HepG2 (cell line): ENCODE data around the gene ABCC2. TPM values are rescaled to one million over a fixed set of nuclear protein-coding genes. Genes with fewer than 3 reads are reported as not detected.

Experiments
- ATAC-seq: fragments of 200-7000 bp; cut with Tn5 transposase; 3 replicates; pipeline ENCODE4 v1.9.1; 2020; ENCODE audit warnings: mild to moderate bottlenecking, moderate library complexity
- BruUV-seq: library from RNA; stranded (reverse); fragments of 400-500 nt; replicated peaks from 2 replicates; lab custom pipeline; 2021; lab: Mats Ljungman, UMichigan
- CTCF ChIA-PET: fragments of 300-600 bp; formaldehyde crosslinking; extraction: SDS; loops from one replicate; lab custom pipeline; 2021; ENCODE audit warnings: low total read pairs, inconsistent platforms, low intra/inter-chr PET ratio; lab: Yijun Ruan, JAX
- POLR2A ChIA-PET: fragments of 350-600 bp; sonication (Branson Sonifier 250); formaldehyde crosslinking; loops from one replicate; lab custom pipeline; 2020; ENCODE audit warnings: antibody characterized with exemption, inconsistent platforms; lab: Yijun Ruan, JAX
- DNase-seq: peaks from one replicate; pipeline ENCODE4 v3.0.0-alpha.2; 2015; ENCODE audit warnings: low spot score
- FAIRE-seq: peaks from 3 replicates; lab custom pipeline; 2011; peaks lifted over from hg19 to GRCh38; lab: Jason Lieb, UNC
- H2AFZ ChIP-seq: one replicate; pipeline ENCODE4 v1.6.1; 2011; ENCODE audit warnings: low read length, inconsistent platforms
- H3K27ac ChIP-seq: fragments of 300-600 bp; 3 replicates; pipeline ENCODE4 v1.8.0; 2011; ENCODE audit warnings: mixed run types, mild to moderate bottlenecking, mixed read lengths, low read length, inconsistent platforms; ENCODE audit not compliant: insufficient read depth; ENCODE audit errors: extremely low read length
- H3K27me3 ChIP-seq, 2 experiments: fragments of 200-600 bp in 1 of 2; 2 replicates in 1 of 2; 3 replicates in 1 of 2; pipeline versions ENCODE4 v1.6.0 to v1.8.0; 2011; ENCODE audit warnings: low read length in 2 of 2, mild to moderate bottlenecking in 2 of 2, moderate library complexity in 2 of 2, inconsistent platforms in 1 of 2; ENCODE audit not compliant: insufficient read depth in 2 of 2, control insufficient read depth in 1 of 2
- H3K36me3 ChIP-seq, 2 experiments: fragments of 200-600 bp in 1 of 2; replicated peaks in 1 of 2; 2 replicates in 1 of 2; 3 replicates in 1 of 2; pipeline versions ENCODE4 v1.5.1 to v1.8.0; 2011; ENCODE audit warnings: low read length in 2 of 2, inconsistent platforms in 1 of 2; ENCODE audit not compliant: insufficient read depth in 2 of 2, control insufficient read depth in 1 of 2
- H3K4me1 ChIP-seq: 2 replicates; pipeline ENCODE4 v1.5.1; 2012; ENCODE audit warnings: low read length, inconsistent platforms; ENCODE audit not compliant: insufficient read depth
- H3K4me2 ChIP-seq: 2 replicates; pipeline ENCODE4 v1.6.0; 2011; ENCODE audit warnings: low read depth, low read length, inconsistent platforms
- H3K4me3 ChIP-seq, 3 experiments: fragments of 200-600 bp in 1 of 3; sonication (generic), shearing (Covaris generic) in 1 of 3; replicated peaks in 1 of 3; 2 replicates each; pipeline ENCODE4 v1.5.1; 2011 to 2016; ENCODE audit warnings: low read length in 3 of 3, inconsistent platforms in 2 of 3, low read depth in 2 of 3, mild to moderate bottlenecking in 2 of 3, control low read depth in 1 of 3, mixed read lengths in 1 of 3; ENCODE audit not compliant: insufficient read depth in 1 of 3
- H3K79me2 ChIP-seq: one replicate; pipeline ENCODE4 v1.6.1; 2011; ENCODE audit warnings: low read length, inconsistent platforms; ENCODE audit not compliant: insufficient read depth
- H3K9ac ChIP-seq: 2 replicates; pipeline ENCODE4 v1.6.0; 2011; ENCODE audit warnings: mild to moderate bottlenecking, low read depth, low read length, inconsistent platforms; ENCODE audit not compliant: insufficient read depth
- H3K9me3 ChIP-seq: 2 replicates; pipeline ENCODE4 v1.5.1; 2012; ENCODE audit warnings: mild to moderate bottlenecking, low read length
- H4K20me1 ChIP-seq: 2 replicates; pipeline ENCODE4 v1.6.0; 2011; ENCODE audit warnings: inconsistent platforms, mild to moderate bottlenecking, low read length, moderate library complexity; ENCODE audit not compliant: insufficient read depth
- EP300 ChIP-seq, 3 experiments: sonication (generic) in 1 of 3; formaldehyde crosslinking in 1 of 3; IDR thresholded peaks; 2 replicates each; pipeline versions ENCODE4 v1.5.1 to v1.6.1; 2011 to 2020; ENCODE audit warnings: low read depth in 2 of 3, low read length in 2 of 3, borderline replicate concordance in 1 of 3, improper control_type of control experiment in 1 of 3, mild to moderate bottlenecking in 1 of 3, missing genetic modification reagents in 1 of 3, moderate library complexity in 1 of 3
- FOXA3 ChIP-seq: IDR thresholded peaks from 2 replicates; pipeline ENCODE4 v1.6.1; 2016; ENCODE audit warnings: missing genetic modification reagents, missing compliant biosample characterization
- GATAD2A ChIP-seq: IDR thresholded peaks from 2 replicates; pipeline ENCODE4 v1.6.1; 2016
- NCOA2 ChIP-seq: sonication (generic); formaldehyde crosslinking; IDR thresholded peaks from 2 replicates; pipeline ENCODE4 v1.8.0; 2022; ENCODE audit warnings: inconsistent platforms
- NFE2 ChIP-seq: sonication (generic); formaldehyde crosslinking; IDR thresholded peaks from 2 replicates; pipeline ENCODE4 v1.4.0; 2020; ENCODE audit warnings: missing genetic modification reagents
- POLR2G ChIP-seq: fragments of 200-400 bp; formaldehyde crosslinking; IDR thresholded peaks from 2 replicates; pipeline ENCODE4 v1.6.1; 2018; ENCODE audit warnings: mild to moderate bottlenecking, low read depth, low read length, moderate library complexity
- SAP130 ChIP-seq: IDR thresholded peaks from 2 replicates; pipeline ENCODE4 v1.6.1; 2016; ENCODE audit warnings: low read depth
- TGIF2 ChIP-seq: IDR thresholded peaks from 2 replicates; pipeline ENCODE4 v1.6.1; 2016; ENCODE audit warnings: control low read depth, missing compliant biosample characterization
- ZNF773 ChIP-seq: sonication (generic); formaldehyde crosslinking; IDR thresholded peaks from 2 replicates; pipeline ENCODE4 v1.4.0; 2020; ENCODE audit warnings: missing genetic modification reagents, borderline replicate concordance
- WGBS: methylation state at CpG from one replicate; pipeline ENCODE4 v1.1.6; 2017; ENCODE audit warnings: low lambda C conversion rate; 5-methylcytosine and 5-hydroxymethylcytosine counted together
- in situ Hi-C: cut with HindIII; loops from 2 replicates; pipeline ENCODE4 v1.10.0; 2017; ENCODE audit warnings: low pct_unique_long_range_greater_than_20kb; ENCODE audit not compliant: extremely low pct_ligation_motif_present
- intact Hi-C: fragments of 100-400 bp; cut with micrococcal nuclease; formaldehyde crosslinking; loops from one replicate; pipeline ENCODE4 v1.10.0; 2022; ENCODE audit not compliant: unreplicated experiment
- polyA plus RNA-seq, 8 experiments: library from polyadenylated mRNA; depleted of rRNA in 3 of 8; stranded (reverse) in 7 of 8; unstranded in 1 of 8; fragments of >200 nt; fragmentation: Illumina TruSeq in 4 of 8; extraction: Trizol in 4 of 8; gene quantifications; 2 replicates each; pipeline versions ENCODE4 v1.2.1 to v1.2.3, GENCODE V29; 2011 to 2016; ENCODE audit warnings: low read depth in 4 of 8, missing spikeins in 1 of 8, mixed read lengths in 1 of 8; ENCODE audit not compliant: insufficient read depth in 1 of 8
- total RNA-seq, 5 experiments: library from RNA; depleted of rRNA; stranded (reverse); fragments of >200 nt; fragmentation: Illumina TruSeq; extraction: Trizol; gene quantifications; 2 replicates each; pipeline ENCODE4 v1.2.3, GENCODE V29; 2016; ENCODE audit warnings: low read depth in 1 of 5
- TF ChIP-seq, protein P1 (sequence below): IDR thresholded peaks from 2 replicates; pipeline ENCODE4 v1.6.1; 2016; ENCODE audit warnings: missing genetic modification reagents, missing compliant biosample characterization
- TF ChIP-seq, protein P2 (sequence below): IDR thresholded peaks from 2 replicates; pipeline ENCODE4 v1.4.0; 2020; ENCODE audit warnings: mild to moderate bottlenecking, missing genetic modification reagents
- TF ChIP-seq, protein P3 (sequence below): sonication (generic); formaldehyde crosslinking; IDR thresholded peaks from 2 replicates; pipeline ENCODE4 v1.4.0; 2020; ENCODE audit warnings: missing genetic modification reagents, mild to moderate bottlenecking, borderline replicate concordance

Gene ABCC2
- total and polyA plus RNA-seq, 2 of the 13 experiments (the other 11 are each of a cell fraction or from before 2014, with no cell fraction given): 181 to 497 TPM

DNA sequence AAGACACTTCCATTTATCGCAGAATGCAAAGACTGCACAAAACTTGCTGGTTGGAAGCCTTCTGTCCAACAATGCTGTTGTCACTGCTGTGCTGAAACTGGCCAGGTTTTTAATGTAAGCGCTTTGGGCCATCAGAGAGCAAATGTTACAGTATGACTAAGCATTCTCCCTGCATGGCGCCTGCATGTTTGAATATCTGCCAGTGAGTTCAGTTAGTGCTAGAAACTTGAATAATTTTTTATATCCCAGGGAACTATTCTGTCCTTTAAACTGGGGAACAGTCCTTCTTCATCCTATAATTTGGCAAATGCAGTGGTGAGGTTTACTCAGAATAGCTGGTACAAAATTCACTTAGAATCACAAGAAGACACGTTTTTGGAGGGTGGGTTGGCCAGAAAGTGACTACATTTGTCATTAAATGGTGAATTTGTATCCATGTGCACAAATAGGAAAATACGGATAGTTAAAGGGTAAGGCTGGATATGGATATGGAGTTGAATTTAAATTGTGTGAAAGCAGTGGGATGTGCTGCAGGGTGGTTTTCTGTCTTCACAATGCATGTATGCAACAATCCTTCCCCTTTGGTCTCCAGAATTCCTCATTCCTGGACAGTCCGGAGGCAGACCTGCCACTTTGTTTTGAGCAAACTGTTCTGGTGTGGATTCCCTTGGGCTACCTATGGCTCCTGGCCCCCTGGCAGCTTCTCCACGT lies 1.7 kb downstream of the ABCC2 start (continued):
- TF ChIP-seq, protein P1, sequence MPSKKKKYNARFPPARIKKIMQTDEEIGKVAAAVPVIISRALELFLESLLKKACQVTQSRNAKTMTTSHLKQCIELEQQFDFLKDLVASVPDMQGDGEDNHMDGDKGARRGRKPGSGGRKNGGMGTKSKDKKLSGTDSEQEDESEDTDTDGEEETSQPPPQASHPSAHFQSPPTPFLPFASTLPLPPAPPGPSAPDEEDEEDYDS (CRISPR knock-in tag): 0 out of 2 replicates have a peak, but pooled peaks have one; percentile 18
- TF ChIP-seq NFE2 (CRISPR knock-in tag): 0 out of 2 replicates have a peak, but pooled peaks have one; percentile 37

DNA sequence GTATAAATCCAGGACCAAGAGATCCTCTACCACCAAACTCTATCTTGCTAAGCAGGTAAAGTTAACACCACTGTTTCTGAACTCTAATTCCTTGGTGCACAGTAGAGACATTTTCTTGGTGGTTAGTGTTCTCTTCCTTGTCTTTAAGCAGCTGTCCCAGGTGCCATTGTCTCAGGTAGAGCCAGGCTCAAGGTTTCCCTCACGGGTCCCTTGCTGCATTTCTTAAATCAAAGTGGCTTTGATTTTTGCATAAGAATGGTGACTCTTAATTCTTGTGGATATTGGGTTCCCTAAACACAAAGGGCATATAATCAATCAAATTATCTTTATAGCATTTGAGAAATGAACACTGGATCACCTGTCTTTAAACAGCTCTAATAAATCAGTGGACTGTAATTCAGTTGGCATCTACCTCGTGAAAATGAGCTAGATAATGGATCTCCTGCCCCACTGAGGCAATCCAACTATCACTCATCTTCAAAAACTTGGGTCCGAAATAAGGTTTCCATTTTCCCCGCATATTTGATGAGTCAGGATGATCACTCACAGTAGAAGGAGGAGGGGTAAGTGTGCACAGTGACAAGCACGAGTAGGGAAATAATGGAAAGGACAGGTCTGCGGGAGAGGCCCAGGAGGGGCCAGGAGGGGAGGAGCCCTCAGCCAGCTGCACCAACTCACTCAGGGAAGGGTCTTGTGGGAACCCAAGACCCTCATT lies 2.4 kb downstream of the ABCC2 start:
- H2AFZ ChIP-seq: no peak overlapping the region
- H3K4me2 ChIP-seq: peak overlapping the region; percentile 94
- H3K36me3 ChIP-seq: peaks cover 11 to 38% of the 10 kb centered on the region in 2 experiments
- H3K4me3 ChIP-seq: peak overlapping the region; percentile 73 to 98 (median 91)
- POLR2A ChIA-PET: interaction anchor here (1.2 to 2.4 kb wide), 3 partner anchors 10 to 52 kb away, joined by 3 to 26 read pairs (median 3); partner anchors contain the start of genes COX15 and CUTC
- DNase-seq (peak; percentile 59), ATAC-seq (peak; percentile 19; the same call in 2 of the 3 replicates), FAIRE-seq (no peak)
- in situ Hi-C loops: loop anchor here (5.0 kb wide), 2 partner anchors 33 to 53 kb away; partner anchors contain the start of genes COX15 and CUTC
- CTCF ChIA-PET: no interaction called here
- H3K4me1 ChIP-seq: peaks cover 77% of the 10 kb centered on the region
- 15% methylated on average over 6 of the region's 6 CpGs for WGBS
- peak overlapping the region; percentile 95 for H3K27ac ChIP-seq
- no peaks in the 10 kb centered on the region; a peak in 1 of 5 replicates for H3K27me3 ChIP-seq
- intact Hi-C loops: no loop called here
- peak overlapping the region; percentile 94 for H3K9ac ChIP-seq
- no peaks in the 10 kb centered on the region for H3K9me3 ChIP-seq
- peaks cover 27% of the 10 kb centered on the region for H4K20me1 ChIP-seq
- no TSS peak for BruUV-seq
- peaks cover 72% of the 10 kb centered on the region for H3K79me2 ChIP-seq
- TF ChIP-seq NCOA2: no peak
- no peak for TF ChIP-seq ZNF773 (CRISPR knock-in tag)
- TF ChIP-seq, protein P2, sequence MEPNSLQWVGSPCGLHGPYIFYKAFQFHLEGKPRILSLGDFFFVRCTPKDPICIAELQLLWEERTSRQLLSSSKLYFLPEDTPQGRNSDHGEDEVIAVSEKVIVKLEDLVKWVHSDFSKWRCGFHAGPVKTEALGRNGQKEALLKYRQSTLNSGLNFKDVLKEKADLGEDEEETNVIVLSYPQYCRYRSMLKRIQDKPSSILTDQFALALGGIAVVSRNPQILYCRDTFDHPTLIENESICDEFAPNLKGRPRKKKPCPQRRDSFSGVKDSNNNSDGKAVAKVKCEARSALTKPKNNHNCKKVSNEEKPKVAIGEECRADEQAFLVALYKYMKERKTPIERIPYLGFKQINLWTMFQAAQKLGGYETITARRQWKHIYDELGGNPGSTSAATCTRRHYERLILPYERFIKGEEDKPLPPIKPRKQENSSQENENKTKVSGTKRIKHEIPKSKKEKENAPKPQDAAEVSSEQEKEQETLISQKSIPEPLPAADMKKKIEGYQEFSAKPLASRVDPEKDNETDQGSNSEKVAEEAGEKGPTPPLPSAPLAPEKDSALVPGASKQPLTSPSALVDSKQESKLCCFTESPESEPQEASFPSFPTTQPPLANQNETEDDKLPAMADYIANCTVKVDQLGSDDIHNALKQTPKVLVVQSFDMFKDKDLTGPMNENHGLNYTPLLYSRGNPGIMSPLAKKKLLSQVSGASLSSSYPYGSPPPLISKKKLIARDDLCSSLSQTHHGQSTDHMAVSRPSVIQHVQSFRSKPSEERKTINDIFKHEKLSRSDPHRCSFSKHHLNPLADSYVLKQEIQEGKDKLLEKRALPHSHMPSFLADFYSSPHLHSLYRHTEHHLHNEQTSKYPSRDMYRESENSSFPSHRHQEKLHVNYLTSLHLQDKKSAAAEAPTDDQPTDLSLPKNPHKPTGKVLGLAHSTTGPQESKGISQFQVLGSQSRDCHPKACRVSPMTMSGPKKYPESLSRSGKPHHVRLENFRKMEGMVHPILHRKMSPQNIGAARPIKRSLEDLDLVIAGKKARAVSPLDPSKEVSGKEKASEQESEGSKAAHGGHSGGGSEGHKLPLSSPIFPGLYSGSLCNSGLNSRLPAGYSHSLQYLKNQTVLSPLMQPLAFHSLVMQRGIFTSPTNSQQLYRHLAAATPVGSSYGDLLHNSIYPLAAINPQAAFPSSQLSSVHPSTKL: 0 out of 2 replicates have a peak, but pooled peaks have one; percentile 14
- peak; percentile 85 for TF ChIP-seq SAP130 (CRISPR knock-in tag)
- TF ChIP-seq POLR2G: peak; percentile 36
- 0 out of 4 replicates have a peak, but pooled peaks of 1 of the 2 experiments have one; percentile 15 for TF ChIP-seq EP300 (IDR thresholded peaks at IDR 0.05; ENCODE audit: low read depth in 2 of 2, low read length in 2 of 2)
- no peak for TF ChIP-seq EP300 (CRISPR knock-in tag; IDR thresholded peaks at IDR 0.05; ENCODE audit: borderline replicate concordance)
- TF ChIP-seq, protein P3, sequence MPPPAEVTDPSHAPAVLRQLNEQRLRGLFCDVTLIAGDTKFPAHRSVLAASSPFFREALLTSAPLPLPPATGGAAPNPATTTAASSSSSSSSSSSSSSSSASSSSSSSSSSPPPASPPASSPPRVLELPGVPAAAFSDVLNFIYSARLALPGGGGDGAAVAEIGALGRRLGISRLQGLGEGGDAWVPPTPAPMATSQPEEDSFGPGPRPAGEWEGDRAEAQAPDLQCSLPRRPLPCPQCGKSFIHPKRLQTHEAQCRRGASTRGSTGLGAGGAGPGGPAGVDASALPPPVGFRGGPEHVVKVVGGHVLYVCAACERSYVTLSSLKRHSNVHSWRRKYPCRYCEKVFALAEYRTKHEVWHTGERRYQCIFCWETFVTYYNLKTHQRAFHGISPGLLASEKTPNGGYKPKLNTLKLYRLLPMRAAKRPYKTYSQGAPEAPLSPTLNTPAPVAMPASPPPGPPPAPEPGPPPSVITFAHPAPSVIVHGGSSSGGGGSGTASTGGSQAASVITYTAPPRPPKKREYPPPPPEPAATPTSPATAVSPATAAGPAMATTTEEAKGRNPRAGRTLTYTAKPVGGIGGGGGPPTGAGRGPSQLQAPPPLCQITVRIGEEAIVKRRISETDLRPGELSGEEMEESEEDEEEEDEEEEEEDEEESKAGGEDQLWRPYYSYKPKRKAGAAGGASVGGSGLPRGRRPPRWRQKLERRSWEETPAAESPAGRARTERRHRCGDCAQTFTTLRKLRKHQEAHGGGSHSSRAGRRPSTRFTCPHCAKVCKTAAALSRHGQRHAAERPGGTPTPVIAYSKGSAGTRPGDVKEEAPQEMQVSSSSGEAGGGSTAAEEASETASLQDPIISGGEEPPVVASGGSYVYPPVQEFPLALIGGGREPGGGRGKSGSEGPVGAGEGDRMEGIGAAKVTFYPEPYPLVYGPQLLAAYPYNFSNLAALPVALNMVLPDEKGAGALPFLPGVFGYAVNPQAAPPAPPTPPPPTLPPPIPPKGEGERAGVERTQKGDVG: no peak
- TF ChIP-seq FOXA3 (CRISPR knock-in tag): 0 out of 2 replicates have a peak, but pooled peaks have one; percentile 6
- TF ChIP-seq GATAD2A (CRISPR knock-in tag): 0 out of 2 replicates have a peak, but pooled peaks have one; percentile 26
- peak; percentile 50; the same call in 1 of the 2 replicates for TF ChIP-seq TGIF2
